NCI-H128 (cell line): ENCODE results near the gene CST3.
"Not testable (repeated sequence)": the region's sequence is repeated elsewhere in the genome, so short reads cannot be mapped to it uniquely, and the experiment has no call there.

ENCODE experiments used
- DNase-seq: peaks from one replicate; lab custom pipeline; 2025; ENCODE audit not compliant: unreplicated experiment; lab: John Stamatoyannopoulos, UW

CST3 gene

GRCh38 chr20:23629542-23630391 is 8.0 kb downstream of the CST3 start:
- no peak for DNase-seq

DNA sequence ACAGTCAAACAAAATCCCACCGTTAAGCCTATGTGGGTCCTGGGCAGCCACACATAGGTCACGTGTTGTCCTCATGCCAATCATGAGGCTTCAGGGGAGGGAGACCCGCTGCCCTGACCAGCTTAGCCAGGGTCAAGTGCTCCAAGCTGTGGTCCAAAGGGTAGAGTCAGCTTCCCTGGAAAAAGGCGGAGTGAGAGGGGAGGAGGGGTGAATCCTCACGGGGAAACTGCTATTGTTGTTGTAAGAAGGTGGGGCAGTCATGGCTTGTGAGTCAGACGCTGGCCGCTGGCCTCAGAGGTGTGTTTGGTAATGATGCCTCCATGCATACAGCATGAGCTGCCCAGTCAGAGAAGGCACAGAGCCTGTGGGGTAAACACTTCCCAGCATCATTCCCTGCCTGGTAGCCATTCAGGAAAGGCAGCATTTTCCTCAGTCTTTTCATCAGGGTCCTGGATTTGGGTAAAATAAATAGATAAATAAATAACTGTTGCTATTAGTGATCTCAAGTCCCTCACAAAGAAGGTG is 8.7 kb downstream of the CST3 start:
- no peak for DNase-seq

GRCh38 chr20:23628402-23629016 is 9.2 kb downstream of the CST3 start:
- DNase-seq = no peak

GRCh38 chr20:23627501-23627900 is 10.3 kb downstream of the CST3 start:
- no peak for DNase-seq

DNA sequence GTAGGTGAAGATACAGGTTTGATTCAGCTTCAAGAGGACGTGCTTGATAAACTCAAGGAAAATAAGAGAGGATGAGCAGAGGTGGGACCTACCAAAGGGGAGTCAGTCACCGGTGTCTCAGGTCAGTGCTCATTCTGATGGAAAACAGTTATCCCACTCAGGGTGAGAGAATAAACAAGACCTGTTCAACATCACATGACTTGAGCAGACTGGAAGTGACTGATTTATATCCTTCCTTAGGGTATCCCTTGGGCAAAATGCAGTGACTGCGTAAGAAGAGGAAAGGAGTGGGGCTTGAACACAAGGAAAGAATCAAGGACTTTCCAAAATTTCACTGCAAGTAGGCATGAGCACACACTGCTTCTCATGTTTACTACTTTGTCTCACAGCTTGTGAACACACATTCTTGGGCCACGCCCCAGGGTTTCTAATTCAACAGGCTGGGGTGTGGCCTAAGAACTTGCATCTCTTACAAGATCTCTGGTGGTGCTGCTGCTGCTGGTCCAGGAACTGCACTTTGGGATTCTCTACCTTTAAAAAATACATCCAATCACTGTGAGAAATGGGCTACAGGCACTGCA is 11.6 kb downstream of the CST3 start:
- DNase-seq = no peak

GRCh38 chr20:23625236-23625964 is 12.4 kb downstream of the CST3 start:
- DNase-seq = no peak

GRCh38 chr20:23624324-23624691 is 13.4 kb downstream of the CST3 start:
- DNase-seq = no peak

- no peak for DNase-seq
These were observed 14.0 kb downstream of the CST3 start for GRCh38 chr20:23623666-23624323.

GRCh38 chr20:23622839-23623343 is 14.9 kb downstream of the CST3 start:
- no peak for DNase-seq

- DNase-seq = not testable (repeated sequence)
These were observed 15.4 kb downstream of the CST3 start for GRCh38 chr20:23622401-23622800.

- DNase-seq = not testable (repeated sequence)
These were observed 16.9 kb downstream of the CST3 start for GRCh38 chr20:23620670-23621386.

DNA sequence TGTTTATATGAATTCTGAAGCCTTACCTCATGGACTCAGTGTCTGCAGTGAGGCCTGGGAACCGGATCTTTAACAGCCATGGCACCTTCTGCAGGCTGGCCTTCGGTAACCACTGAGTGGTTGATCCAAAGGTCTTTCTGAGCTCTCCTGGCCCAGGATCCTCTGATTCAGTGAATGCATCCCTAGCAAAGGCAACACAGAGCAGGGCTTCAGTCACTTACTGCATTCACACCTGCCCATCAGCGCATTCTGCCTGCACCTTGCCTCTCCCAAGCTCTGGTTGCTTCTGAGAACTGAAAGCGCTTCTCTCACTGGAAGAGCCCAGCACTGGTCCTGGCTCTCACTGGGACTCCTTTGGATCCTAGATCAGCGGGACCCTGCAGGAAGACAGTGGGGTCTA is 23.6 kb downstream of the CST3 start:
- DNase-seq = no peak

GRCh38 chr20:23613676-23614075 is 24.1 kb downstream of the CST3 start:
- no peak for DNase-seq

- DNase-seq = no peak
These were observed 25.4 kb downstream of the CST3 start for GRCh38 chr20:23612396-23612795.

GRCh38 chr20:23609486-23610109 is 28.2 kb downstream of the CST3 start:
- DNase-seq = no peak

DNA sequence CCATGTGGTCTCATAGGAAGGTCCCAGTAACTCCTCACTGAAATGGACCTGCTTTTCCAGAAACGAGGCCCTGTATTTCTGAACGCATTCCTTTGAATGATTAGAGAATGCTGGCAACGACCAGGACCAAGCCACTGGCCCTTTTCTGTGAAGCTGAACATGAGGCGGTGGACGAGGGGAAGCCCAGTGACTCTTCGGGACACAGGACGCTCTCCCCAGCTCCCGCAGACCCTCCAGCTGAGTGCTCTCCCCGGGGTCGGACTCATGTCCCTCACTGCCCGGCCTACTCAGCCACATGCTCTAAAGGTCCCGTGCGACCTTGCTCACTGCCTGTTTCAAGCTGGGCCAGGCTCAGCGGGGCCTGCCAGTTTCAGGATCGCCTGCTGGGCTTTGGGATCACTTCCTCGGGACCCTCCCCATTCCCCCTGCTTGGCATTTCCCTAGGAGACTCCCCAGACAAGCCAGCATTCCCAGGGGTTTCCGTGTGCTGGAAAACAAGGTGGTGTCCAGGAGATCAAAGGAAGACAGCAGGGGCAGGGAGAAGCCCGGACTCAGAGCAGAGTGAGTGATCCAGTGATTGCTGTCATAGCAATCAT is 29.4 kb downstream of the CST3 start:
- DNase-seq = no peak

- DNase-seq = no peak
These were observed 30.1 kb downstream of the CST3 start for GRCh38 chr20:23607497-23608245.

- DNase-seq = peak; percentile 45
These were observed 31.1 kb downstream of the CST3 start for GRCh38 chr20:23606652-23607049.
